ENCODE results near the gene NOL3. TPM values are rescaled to one million over a fixed set of nuclear protein-coding genes. Genes with fewer than 3 reads are reported as not detected.

NOL3 gene
- total and polyA plus RNA-seq, 2 of the 13 experiments (the other 11 are each of a cell fraction or from before 2014, with no cell fraction given), result 5.7 to 20.5 TPM

DNA sequence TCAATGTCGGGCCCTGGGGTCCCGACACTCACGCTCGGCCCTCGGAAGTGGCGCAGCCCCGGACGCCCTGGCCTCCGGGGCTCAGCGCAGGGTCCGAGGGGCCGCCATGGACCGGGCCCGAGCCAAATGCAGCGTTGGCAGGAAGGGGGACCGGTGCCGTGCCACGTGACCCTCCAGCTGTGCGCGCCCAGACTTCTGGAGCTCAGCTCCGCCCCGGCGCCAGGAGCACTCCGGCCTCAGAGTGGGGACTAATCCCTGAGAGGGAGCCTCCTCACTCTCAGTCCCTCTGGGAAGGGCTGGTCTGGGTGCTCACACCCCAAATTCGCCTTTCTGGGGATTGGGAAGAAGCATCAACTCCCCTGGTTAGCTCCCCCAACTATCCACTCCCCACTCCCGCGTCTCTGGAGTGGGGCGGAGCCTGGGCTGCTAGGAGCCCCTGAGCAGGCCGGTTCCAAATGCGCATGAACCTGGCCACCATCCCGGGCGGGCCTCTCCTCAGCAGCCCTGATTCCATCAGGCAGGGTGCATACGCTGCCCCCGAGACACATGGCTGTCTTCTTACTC, 19.4 kb upstream of the NOL3 start, which contains the start of gene B3GNT9 (continued):
- TF ChIP-seq SNRNP70 (IDR thresholded peaks at IDR 0.05; ENCODE audit: low read depth, low read length) (no peak), ZNF614 (CRISPR knock-in tag; IDR thresholded peaks at IDR 0.05; ENCODE audit: borderline replicate concordance) (no peak), NFIC (IDR thresholded peaks at IDR 0.05; ENCODE audit: low read length) (no peak), ZNF496 (CRISPR knock-in tag; IDR thresholded peaks at IDR 0.05; ENCODE audit: insufficient replicate concordance) (no peak), SYNCRIP (IDR thresholded peaks at IDR 0.05; ENCODE audit: insufficient read depth, low read depth, low read length) (no peak), CBX5 (CRISPR knock-in tag; IDR thresholded peaks at IDR 0.05; ENCODE audit: borderline replicate concordance) (no peak), ZNF484 (CRISPR knock-in tag; IDR thresholded peaks at IDR 0.05; ENCODE audit: borderline replicate concordance, low read depth) (no peak), ATAD3A (CRISPR knock-in tag; IDR thresholded peaks at IDR 0.05) (no peak), POLR2A (IDR thresholded peaks at IDR 0.05; ENCODE audit: insufficient read depth in 1 of 2, low read depth in 2 of 2, low read length in 2 of 2) (peak; percentile 39 to 51; a peak in 2 of 4 replicates), KDM4B (CRISPR knock-in tag; IDR thresholded peaks at IDR 0.05) (0 out of 2 replicates have a peak, but pooled peaks have one; percentile 39), CC2D1A (CRISPR knock-in tag; IDR thresholded peaks at IDR 0.05) (no peak), CREB1 (IDR thresholded peaks at IDR 0.05) (no peak), CREB1 (CRISPR knock-in tag; IDR thresholded peaks at IDR 0.05) (no peak), SRY (CRISPR knock-in tag; IDR thresholded peaks at IDR 0.05) (no peak)
- TF ChIP-seq, protein P1, sequence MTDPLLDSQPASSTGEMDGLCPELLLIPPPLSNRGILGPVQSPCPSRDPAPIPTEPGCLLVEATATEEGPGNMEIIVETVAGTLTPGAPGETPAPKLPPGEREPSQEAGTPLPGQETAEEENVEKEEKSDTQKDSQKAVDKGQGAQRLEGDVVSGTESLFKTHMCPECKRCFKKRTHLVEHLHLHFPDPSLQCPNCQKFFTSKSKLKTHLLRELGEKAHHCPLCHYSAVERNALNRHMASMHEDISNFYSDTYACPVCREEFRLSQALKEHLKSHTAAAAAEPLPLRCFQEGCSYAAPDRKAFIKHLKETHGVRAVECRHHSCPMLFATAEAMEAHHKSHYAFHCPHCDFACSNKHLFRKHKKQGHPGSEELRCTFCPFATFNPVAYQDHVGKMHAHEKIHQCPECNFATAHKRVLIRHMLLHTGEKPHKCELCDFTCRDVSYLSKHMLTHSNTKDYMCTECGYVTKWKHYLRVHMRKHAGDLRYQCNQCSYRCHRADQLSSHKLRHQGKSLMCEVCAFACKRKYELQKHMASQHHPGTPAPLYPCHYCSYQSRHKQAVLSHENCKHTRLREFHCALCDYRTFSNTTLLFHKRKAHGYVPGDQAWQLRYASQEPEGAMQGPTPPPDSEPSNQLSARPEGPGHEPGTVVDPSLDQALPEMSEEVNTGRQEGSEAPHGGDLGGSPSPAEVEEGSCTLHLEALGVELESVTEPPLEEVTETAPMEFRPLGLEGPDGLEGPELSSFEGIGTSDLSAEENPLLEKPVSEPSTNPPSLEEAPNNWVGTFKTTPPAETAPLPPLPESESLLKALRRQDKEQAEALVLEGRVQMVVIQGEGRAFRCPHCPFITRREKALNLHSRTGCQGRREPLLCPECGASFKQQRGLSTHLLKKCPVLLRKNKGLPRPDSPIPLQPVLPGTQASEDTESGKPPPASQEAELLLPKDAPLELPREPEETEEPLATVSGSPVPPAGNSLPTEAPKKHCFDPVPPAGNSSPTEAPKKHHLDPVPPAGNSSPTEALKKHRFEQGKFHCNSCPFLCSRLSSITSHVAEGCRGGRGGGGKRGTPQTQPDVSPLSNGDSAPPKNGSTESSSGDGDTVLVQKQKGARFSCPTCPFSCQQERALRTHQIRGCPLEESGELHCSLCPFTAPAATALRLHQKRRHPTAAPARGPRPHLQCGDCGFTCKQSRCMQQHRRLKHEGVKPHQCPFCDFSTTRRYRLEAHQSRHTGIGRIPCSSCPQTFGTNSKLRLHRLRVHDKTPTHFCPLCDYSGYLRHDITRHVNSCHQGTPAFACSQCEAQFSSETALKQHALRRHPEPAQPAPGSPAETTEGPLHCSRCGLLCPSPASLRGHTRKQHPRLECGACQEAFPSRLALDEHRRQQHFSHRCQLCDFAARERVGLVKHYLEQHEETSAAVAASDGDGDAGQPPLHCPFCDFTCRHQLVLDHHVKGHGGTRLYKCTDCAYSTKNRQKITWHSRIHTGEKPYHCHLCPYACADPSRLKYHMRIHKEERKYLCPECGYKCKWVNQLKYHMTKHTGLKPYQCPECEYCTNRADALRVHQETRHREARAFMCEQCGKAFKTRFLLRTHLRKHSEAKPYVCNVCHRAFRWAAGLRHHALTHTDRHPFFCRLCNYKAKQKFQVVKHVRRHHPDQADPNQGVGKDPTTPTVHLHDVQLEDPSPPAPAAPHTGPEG (CRISPR knock-in tag; IDR thresholded peaks at IDR 0.05), result no peak
- TF ChIP-seq, protein P2, sequence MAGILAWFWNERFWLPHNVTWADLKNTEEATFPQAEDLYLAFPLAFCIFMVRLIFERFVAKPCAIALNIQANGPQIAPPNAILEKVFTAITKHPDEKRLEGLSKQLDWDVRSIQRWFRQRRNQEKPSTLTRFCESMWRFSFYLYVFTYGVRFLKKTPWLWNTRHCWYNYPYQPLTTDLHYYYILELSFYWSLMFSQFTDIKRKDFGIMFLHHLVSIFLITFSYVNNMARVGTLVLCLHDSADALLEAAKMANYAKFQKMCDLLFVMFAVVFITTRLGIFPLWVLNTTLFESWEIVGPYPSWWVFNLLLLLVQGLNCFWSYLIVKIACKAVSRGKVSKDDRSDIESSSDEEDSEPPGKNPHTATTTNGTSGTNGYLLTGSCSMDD (CRISPR knock-in tag; IDR thresholded peaks at IDR 0.05), result no peak; the same call in 1 of the 2 replicates
- TF ChIP-seq, protein P3, sequence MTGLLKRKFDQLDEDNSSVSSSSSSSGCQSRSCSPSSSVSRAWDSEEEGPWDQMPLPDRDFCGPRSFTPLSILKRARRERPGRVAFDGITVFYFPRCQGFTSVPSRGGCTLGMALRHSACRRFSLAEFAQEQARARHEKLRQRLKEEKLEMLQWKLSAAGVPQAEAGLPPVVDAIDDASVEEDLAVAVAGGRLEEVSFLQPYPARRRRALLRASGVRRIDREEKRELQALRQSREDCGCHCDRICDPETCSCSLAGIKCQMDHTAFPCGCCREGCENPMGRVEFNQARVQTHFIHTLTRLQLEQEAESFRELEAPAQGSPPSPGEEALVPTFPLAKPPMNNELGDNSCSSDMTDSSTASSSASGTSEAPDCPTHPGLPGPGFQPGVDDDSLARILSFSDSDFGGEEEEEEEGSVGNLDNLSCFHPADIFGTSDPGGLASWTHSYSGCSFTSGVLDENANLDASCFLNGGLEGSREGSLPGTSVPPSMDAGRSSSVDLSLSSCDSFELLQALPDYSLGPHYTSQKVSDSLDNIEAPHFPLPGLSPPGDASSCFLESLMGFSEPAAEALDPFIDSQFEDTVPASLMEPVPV (CRISPR knock-in tag; IDR thresholded peaks at IDR 0.05), result 0 out of 2 replicates have a peak, but pooled peaks have one; percentile 18
- TF ChIP-seq, protein P4, sequence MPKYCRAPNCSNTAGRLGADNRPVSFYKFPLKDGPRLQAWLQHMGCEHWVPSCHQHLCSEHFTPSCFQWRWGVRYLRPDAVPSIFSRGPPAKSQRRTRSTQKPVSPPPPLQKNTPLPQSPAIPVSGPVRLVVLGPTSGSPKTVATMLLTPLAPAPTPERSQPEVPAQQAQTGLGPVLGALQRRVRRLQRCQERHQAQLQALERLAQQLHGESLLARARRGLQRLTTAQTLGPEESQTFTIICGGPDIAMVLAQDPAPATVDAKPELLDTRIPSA (CRISPR knock-in tag; IDR thresholded peaks at IDR 0.05; ENCODE audit: borderline replicate concordance), result peak; percentile 65; the same call in 1 of the 2 replicates
- TF ChIP-seq, protein P5, sequence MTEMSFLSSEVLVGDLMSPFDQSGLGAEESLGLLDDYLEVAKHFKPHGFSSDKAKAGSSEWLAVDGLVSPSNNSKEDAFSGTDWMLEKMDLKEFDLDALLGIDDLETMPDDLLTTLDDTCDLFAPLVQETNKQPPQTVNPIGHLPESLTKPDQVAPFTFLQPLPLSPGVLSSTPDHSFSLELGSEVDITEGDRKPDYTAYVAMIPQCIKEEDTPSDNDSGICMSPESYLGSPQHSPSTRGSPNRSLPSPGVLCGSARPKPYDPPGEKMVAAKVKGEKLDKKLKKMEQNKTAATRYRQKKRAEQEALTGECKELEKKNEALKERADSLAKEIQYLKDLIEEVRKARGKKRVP (CRISPR knock-in tag; IDR thresholded peaks at IDR 0.05), result 0 out of 4 replicates have a peak, but pooled peaks of 1 of the 2 experiments have one; percentile 17
